PC-9 (cell line): ENCODE data around the gene PSMB3.

Experiments used
- CTCF ChIP-seq: fragments of 200-600 bp; sonication (generic); conservative IDR thresholded peaks from 2 replicates; pipeline ENCODE4 v1.6.1; 2017; ENCODE audit warnings: mixed run types, antibody characterized with exemption, mild to moderate bottlenecking, moderate library complexity
- EZH2 ChIP-seq: fragments of 200-600 bp; sonication (generic); IDR thresholded peaks from 2 replicates; pipeline ENCODE4 v1.8.0; 2017; ENCODE audit warnings: antibody characterized with exemption, low read depth

DNA sequence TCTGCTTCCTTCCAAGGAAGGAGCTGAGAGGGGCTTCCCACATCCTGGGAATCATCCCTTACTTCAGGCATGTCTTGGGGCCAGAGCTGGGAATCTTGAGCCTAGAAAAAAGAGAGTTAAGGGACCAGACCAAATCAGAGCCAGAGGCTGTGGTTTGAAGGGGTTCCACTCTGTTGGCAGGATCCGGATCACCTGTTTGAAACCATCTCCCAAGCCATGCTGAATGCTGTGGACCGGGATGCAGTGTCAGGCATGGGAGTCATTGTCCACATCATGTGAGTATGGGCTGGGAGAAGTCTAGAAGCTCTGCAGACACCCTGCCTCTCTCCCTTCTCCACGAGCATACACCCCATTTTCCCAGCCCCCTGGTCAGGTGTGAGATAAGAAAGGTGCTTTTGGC, 9.7 kb downstream of the PSMB3 start:
- no peak for TF ChIP-seq CTCF
- no peak for TF ChIP-seq EZH2
